ENCODE measurements around the gene MTRR.

DNA sequence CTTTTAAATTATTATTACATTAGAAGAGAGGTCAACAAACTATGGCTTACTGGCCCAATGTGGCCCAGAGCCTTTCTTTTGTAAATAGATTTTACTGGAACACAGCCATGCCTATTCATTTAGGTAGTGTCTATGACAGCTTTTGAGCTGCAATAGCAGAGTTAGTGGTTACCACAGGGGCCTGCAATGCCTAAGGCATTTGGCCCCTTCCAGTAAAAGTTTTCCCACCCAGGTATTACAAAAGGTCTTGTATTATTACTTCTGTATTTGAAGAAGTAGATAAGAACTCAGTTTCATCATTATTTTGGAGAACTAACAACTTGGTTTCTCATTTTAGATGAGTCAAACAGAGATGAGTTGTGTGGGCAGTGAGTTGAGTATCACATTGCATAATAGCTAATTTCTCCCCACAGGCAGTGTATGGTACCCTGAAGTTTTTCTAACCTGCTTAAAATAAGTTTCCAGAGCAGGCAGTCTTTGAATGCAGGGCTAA lies 9.5 kb downstream of the MTRR start:
- TF ChIP-seq, protein P1, sequence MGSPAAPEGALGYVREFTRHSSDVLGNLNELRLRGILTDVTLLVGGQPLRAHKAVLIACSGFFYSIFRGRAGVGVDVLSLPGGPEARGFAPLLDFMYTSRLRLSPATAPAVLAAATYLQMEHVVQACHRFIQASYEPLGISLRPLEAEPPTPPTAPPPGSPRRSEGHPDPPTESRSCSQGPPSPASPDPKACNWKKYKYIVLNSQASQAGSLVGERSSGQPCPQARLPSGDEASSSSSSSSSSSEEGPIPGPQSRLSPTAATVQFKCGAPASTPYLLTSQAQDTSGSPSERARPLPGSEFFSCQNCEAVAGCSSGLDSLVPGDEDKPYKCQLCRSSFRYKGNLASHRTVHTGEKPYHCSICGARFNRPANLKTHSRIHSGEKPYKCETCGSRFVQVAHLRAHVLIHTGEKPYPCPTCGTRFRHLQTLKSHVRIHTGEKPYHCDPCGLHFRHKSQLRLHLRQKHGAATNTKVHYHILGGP (tag by site-specific recombination; IDR thresholded peaks at IDR 0.05) = no peak
- TF ChIP-seq, protein P2, sequence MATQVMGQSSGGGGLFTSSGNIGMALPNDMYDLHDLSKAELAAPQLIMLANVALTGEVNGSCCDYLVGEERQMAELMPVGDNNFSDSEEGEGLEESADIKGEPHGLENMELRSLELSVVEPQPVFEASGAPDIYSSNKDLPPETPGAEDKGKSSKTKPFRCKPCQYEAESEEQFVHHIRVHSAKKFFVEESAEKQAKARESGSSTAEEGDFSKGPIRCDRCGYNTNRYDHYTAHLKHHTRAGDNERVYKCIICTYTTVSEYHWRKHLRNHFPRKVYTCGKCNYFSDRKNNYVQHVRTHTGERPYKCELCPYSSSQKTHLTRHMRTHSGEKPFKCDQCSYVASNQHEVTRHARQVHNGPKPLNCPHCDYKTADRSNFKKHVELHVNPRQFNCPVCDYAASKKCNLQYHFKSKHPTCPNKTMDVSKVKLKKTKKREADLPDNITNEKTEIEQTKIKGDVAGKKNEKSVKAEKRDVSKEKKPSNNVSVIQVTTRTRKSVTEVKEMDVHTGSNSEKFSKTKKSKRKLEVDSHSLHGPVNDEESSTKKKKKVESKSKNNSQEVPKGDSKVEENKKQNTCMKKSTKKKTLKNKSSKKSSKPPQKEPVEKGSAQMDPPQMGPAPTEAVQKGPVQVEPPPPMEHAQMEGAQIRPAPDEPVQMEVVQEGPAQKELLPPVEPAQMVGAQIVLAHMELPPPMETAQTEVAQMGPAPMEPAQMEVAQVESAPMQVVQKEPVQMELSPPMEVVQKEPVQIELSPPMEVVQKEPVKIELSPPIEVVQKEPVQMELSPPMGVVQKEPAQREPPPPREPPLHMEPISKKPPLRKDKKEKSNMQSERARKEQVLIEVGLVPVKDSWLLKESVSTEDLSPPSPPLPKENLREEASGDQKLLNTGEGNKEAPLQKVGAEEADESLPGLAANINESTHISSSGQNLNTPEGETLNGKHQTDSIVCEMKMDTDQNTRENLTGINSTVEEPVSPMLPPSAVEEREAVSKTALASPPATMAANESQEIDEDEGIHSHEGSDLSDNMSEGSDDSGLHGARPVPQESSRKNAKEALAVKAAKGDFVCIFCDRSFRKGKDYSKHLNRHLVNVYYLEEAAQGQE (tag by site-specific recombination; IDR thresholded peaks at IDR 0.05) = no peak
- TF ChIP-seq, protein P3, sequence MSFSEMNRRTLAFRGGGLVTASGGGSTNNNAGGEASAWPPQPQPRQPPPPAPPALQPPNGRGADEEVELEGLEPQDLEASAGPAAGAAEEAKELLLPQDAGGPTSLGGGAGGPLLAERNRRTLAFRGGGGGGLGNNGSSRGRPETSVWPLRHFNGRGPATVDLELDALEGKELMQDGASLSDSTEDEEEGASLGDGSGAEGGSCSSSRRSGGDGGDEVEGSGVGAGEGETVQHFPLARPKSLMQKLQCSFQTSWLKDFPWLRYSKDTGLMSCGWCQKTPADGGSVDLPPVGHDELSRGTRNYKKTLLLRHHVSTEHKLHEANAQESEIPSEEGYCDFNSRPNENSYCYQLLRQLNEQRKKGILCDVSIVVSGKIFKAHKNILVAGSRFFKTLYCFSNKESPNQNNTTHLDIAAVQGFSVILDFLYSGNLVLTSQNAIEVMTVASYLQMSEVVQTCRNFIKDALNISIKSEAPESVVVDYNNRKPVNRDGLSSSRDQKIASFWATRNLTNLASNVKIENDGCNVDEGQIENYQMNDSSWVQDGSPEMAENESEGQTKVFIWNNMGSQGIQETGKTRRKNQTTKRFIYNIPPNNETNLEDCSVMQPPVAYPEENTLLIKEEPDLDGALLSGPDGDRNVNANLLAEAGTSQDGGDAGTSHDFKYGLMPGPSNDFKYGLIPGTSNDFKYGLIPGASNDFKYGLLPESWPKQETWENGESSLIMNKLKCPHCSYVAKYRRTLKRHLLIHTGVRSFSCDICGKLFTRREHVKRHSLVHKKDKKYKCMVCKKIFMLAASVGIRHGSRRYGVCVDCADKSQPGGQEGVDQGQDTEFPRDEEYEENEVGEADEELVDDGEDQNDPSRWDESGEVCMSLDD (tag by site-specific recombination; IDR thresholded peaks at IDR 0.05) = no peak
- TF ChIP-seq, protein P4, sequence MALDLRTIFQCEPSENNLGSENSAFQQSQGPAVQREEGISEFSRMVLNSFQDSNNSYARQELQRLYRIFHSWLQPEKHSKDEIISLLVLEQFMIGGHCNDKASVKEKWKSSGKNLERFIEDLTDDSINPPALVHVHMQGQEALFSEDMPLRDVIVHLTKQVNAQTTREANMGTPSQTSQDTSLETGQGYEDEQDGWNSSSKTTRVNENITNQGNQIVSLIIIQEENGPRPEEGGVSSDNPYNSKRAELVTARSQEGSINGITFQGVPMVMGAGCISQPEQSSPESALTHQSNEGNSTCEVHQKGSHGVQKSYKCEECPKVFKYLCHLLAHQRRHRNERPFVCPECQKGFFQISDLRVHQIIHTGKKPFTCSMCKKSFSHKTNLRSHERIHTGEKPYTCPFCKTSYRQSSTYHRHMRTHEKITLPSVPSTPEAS (tag by site-specific recombination; IDR thresholded peaks at IDR 0.05) = no peak
- TF ChIP-seq, protein P5, sequence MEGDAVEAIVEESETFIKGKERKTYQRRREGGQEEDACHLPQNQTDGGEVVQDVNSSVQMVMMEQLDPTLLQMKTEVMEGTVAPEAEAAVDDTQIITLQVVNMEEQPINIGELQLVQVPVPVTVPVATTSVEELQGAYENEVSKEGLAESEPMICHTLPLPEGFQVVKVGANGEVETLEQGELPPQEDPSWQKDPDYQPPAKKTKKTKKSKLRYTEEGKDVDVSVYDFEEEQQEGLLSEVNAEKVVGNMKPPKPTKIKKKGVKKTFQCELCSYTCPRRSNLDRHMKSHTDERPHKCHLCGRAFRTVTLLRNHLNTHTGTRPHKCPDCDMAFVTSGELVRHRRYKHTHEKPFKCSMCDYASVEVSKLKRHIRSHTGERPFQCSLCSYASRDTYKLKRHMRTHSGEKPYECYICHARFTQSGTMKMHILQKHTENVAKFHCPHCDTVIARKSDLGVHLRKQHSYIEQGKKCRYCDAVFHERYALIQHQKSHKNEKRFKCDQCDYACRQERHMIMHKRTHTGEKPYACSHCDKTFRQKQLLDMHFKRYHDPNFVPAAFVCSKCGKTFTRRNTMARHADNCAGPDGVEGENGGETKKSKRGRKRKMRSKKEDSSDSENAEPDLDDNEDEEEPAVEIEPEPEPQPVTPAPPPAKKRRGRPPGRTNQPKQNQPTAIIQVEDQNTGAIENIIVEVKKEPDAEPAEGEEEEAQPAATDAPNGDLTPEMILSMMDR (tag by site-specific recombination; IDR thresholded peaks at IDR 0.05) = no peak
- TF ChIP-seq ZNF138 (tag by site-specific recombination; IDR thresholded peaks at IDR 0.05; ENCODE audit: borderline replicate concordance) = no peak
- TF ChIP-seq ZNF175 (tag by site-specific recombination; IDR thresholded peaks at IDR 0.05) = no peak
- TF ChIP-seq BCL11A (tag by site-specific recombination; IDR thresholded peaks at IDR 0.05; ENCODE audit: low read depth) = no peak
- no peak for TF ChIP-seq IKZF3 (tag by site-specific recombination; IDR thresholded peaks at IDR 0.05)
- TF ChIP-seq, protein P6, sequence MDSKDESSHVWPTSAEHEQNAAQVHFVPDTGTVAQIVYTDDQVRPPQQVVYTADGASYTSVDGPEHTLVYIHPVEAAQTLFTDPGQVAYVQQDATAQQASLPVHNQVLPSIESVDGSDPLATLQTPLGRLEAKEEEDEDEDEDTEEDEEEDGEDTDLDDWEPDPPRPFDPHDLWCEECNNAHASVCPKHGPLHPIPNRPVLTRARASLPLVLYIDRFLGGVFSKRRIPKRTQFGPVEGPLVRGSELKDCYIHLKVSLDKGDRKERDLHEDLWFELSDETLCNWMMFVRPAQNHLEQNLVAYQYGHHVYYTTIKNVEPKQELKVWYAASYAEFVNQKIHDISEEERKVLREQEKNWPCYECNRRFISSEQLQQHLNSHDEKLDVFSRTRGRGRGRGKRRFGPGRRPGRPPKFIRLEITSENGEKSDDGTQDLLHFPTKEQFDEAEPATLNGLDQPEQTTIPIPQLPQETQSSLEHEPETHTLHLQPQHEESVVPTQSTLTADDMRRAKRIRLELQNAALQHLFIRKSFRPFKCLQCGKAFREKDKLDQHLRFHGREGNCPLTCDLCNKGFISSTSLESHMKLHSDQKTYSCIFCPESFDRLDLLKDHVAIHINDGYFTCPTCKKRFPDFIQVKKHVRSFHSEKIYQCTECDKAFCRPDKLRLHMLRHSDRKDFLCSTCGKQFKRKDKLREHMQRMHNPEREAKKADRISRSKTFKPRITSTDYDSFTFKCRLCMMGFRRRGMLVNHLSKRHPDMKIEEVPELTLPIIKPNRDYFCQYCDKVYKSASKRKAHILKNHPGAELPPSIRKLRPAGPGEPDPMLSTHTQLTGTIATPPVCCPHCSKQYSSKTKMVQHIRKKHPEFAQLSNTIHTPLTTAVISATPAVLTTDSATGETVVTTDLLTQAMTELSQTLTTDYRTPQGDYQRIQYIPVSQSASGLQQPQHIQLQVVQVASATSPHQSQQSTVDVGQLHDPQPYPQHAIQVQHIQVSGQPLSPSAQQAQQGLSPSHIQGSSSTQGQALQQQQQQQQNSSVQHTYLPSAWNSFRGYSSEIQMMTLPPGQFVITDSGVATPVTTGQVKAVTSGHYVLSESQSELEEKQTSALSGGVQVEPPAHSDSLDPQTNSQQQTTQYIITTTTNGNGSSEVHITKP (tag by site-specific recombination; IDR thresholded peaks at IDR 0.05) = no peak
- TF ChIP-seq, protein P7, sequence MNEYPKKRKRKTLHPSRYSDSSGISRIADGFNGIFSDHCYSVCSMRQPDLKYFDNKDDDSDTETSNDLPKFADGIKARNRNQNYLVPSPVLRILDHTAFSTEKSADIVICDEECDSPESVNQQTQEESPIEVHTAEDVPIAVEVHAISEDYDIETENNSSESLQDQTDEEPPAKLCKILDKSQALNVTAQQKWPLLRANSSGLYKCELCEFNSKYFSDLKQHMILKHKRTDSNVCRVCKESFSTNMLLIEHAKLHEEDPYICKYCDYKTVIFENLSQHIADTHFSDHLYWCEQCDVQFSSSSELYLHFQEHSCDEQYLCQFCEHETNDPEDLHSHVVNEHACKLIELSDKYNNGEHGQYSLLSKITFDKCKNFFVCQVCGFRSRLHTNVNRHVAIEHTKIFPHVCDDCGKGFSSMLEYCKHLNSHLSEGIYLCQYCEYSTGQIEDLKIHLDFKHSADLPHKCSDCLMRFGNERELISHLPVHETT (tag by site-specific recombination; IDR thresholded peaks at IDR 0.05) = no peak
- no peak for TF ChIP-seq ZNF707 (tag by site-specific recombination; IDR thresholded peaks at IDR 0.05)
- no peak for TF ChIP-seq ZNF501 (tag by site-specific recombination; IDR thresholded peaks at IDR 0.05)
- TF ChIP-seq ZBTB8A (tag by site-specific recombination; IDR thresholded peaks at IDR 0.05) = no peak

Data from HEK293 (cell line).